Measurements from ENCODE around the gene STK24. TPM values are rescaled to one million over a fixed set of nuclear protein-coding genes. Genes with fewer than 3 reads are reported as not detected.

STK24 gene
- total RNA-seq, 1 donor from 2014 or later = 168 TPM

DNA sequence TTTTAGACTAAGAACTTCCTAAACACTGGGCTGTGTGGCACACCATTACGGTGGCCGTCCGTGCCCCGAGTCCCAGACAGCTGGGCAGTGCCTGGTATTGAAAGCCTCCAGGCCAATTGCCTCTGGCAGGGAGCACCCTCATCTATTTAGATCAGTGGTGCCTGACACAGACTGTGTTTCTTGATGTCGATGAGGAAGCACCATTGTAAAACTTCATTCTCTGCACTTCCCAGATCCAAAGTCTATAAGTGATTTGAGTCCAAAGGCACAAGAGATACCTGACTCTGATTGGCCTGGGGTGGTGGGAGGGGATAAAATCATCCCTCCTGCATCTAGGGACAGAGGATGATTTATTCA lies 8.5 kb upstream of the STK24 start:
- TF ChIP-seq CTCF (IDR thresholded peaks at IDR 0.05; ENCODE audit: insufficient read depth, low read length, severe bottlenecking) = no peak
- Histone ChIP-seq H3K27me3 (ENCODE audit: control insufficient read depth, insufficient read depth, low read length) (no peaks in the 10 kb centered on the region), H3K4me3 (ENCODE audit: low read depth, low read length) (no peak overlapping the region), H3K36me3 (ENCODE audit: control insufficient read depth, insufficient read depth, low read length) (no peaks in the 10 kb centered on the region)
- FAIRE-seq (no peak), DNase-seq (ENCODE audit: low read depth) (no peak)

- FAIRE-seq (peak; percentile 23), DNase-seq (ENCODE audit: low read depth) (peak; percentile 84)
- no peaks in the 10 kb centered on the region for H3K36me3 ChIP-seq (ENCODE audit: control insufficient read depth, insufficient read depth, low read length)
- no peak for TF ChIP-seq CTCF (IDR thresholded peaks at IDR 0.05; ENCODE audit: insufficient read depth, low read length, severe bottlenecking)
- H3K4me3 ChIP-seq (ENCODE audit: low read depth, low read length) = no peak overlapping the region
- H3K27me3 ChIP-seq (ENCODE audit: control insufficient read depth, insufficient read depth, low read length) = no peaks in the 10 kb centered on the region
Observed at GRCh38 chr13:98584668-98585397, 7.9 kb upstream of the STK24 start.

DNA sequence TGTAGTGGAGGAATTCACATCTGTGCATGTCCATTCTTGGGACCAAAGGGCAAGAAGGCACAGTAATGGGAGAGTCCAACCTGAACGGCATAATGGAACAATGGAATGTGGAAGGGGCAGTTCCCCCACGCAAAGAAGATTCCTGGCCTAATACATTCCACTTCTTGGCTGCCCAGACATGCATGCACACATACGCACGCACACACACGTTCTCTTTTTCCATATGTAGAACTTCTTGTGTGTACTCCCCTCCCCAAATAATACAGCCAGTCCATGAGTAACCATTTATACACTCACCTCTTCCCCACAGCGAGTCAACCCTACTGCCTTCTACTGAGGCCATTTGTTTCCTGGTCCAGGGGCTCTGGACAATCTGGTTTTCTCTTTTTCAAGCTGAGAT lies 6.0 kb upstream of the STK24 start:
- FAIRE-seq = peak; percentile 82

DNA sequence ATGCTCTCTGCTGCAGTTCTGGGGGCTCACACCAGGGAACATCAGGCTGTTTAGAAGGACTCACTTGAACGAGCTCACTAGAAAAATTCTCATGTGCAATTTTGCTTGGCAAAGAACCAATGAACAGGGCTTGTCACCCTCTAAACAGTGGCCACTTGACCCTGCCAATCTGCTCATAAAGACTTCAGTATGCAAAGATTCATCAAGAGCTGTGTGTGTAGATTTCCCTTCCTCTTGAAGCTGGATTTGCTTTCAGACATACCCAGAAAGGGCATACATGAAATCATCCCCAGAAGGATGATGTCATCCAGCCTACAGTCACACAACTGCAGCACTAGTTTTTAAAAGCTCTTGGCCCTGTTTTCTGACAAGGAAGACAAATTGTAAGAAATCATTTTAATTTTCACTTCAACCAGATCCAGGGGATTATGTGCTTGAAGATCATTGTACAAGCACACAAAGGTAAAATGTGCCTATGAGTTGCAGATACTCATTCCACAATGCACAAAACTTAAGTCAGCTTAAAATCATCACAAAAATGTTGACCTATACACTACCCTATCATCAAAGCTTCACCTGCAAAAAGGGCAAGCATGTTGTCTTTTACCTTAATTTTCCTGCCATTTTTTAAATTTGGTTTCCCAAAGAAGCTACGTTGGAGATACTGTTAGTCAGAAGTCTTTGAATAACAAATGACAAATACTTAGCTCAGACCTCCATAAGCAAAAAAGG lies 5.2 kb upstream of the STK24 start:
- no peak for FAIRE-seq
- H3K36me3 ChIP-seq (ENCODE audit: control insufficient read depth, insufficient read depth, low read length) = no peaks in the 10 kb centered on the region
- no peak for TF ChIP-seq CTCF (IDR thresholded peaks at IDR 0.05; ENCODE audit: insufficient read depth, low read length, severe bottlenecking)
- DNase-seq (ENCODE audit: low read depth) = peak; percentile 92
- H3K4me3 ChIP-seq (ENCODE audit: low read depth, low read length) = no peak overlapping the region
- no peaks in the 10 kb centered on the region for H3K27me3 ChIP-seq (ENCODE audit: control insufficient read depth, insufficient read depth, low read length)

More for the DNA sequence above, 6.0 kb upstream of the STK24 start:
- TF ChIP-seq CTCF (IDR thresholded peaks at IDR 0.05; ENCODE audit: insufficient read depth, low read length, severe bottlenecking) = no peak
- DNase-seq (ENCODE audit: low read depth) = peak; percentile 99
- Histone ChIP-seq H3K36me3 (ENCODE audit: control insufficient read depth, insufficient read depth, low read length) (no peaks in the 10 kb centered on the region), H3K27me3 (ENCODE audit: control insufficient read depth, insufficient read depth, low read length) (no peaks in the 10 kb centered on the region), H3K4me3 (ENCODE audit: low read depth, low read length) (no peak overlapping the region)

- Histone ChIP-seq H3K36me3 (ENCODE audit: control insufficient read depth, insufficient read depth, low read length) (no peaks in the 10 kb centered on the region), H3K4me3 (ENCODE audit: low read depth, low read length) (no peak overlapping the region), H3K27me3 (ENCODE audit: control insufficient read depth, insufficient read depth, low read length) (no peaks in the 10 kb centered on the region)
- FAIRE-seq (no peak), DNase-seq (ENCODE audit: low read depth) (no peak)
- TF ChIP-seq CTCF (IDR thresholded peaks at IDR 0.05; ENCODE audit: insufficient read depth, low read length, severe bottlenecking) = no peak
Observed at GRCh38 chr13:98581381-98581780, 4.5 kb upstream of the STK24 start.
